GM19099 (cell line): ENCODE data around the gene YPEL3.

Source experiments
- POLR2A ChIP-seq: IDR thresholded peaks from 3 replicates; pipeline ENCODE4 v1.6.1; 2011; ENCODE audit warnings: low read depth; ENCODE audit not compliant: insufficient read length; ENCODE audit errors: extremely low read depth

The YPEL3 gene

GRCh38 chr16:30096105-30096861, at the start of gene YPEL3:
Gene YPEL3, minus strand, starts transcription at chr16:30096213. Its CDS starts 731 bp downstream, at chr16:30095482.
- TF ChIP-seq POLR2A: peak; percentile 81

GRCh38 chr16:30145657-30146056, 49.6 kb upstream of the YPEL3 start:
- TF ChIP-seq POLR2A: no peak

GRCh38 chr16:30144917-30145316, 48.9 kb upstream of the YPEL3 start:
- TF ChIP-seq POLR2A: no peak

- no peak for TF ChIP-seq POLR2A
Measured at GRCh38 chr16:30144017-30144416, 48.0 kb upstream of the YPEL3 start.

GRCh38 chr16:30143347-30143702, 47.3 kb upstream of the YPEL3 start:
- TF ChIP-seq POLR2A: no peak

- TF ChIP-seq POLR2A: no peak
Measured at GRCh38 chr16:30142672-30143346, 46.8 kb upstream of the YPEL3 start.

GRCh38 chr16:30141750-30142149, 45.7 kb upstream of the YPEL3 start:
- no peak for TF ChIP-seq POLR2A

- no peak for TF ChIP-seq POLR2A
Measured at GRCh38 chr16:30139583-30140481, 43.8 kb upstream of the YPEL3 start.

- no peak for TF ChIP-seq POLR2A
Measured at GRCh38 chr16:30137897-30138296, 41.9 kb upstream of the YPEL3 start.

GRCh38 chr16:30136971-30137605, 41.1 kb upstream of the YPEL3 start:
- TF ChIP-seq POLR2A: no peak

GRCh38 chr16:30132591-30132990, 36.6 kb upstream of the YPEL3 start:
- no peak for TF ChIP-seq POLR2A

GRCh38 chr16:30131869-30132475, 36.0 kb upstream of the YPEL3 start:
- TF ChIP-seq POLR2A: no peak

GRCh38 chr16:30127993-30128392, 32.0 kb upstream of the YPEL3 start:
- no peak for TF ChIP-seq POLR2A

GRCh38 chr16:30124985-30125379, 29.0 kb upstream of the YPEL3 start:
- TF ChIP-seq POLR2A: no peak
